HepG2 (cell line): ENCODE measurements around the gene NKPD1. TPM values are rescaled to one million over a fixed set of nuclear protein-coding genes. Genes with fewer than 3 reads are reported as not detected.

Source experiments
- ARID3A ChIP-seq: IDR thresholded peaks from 2 replicates; pipeline ENCODE4 v1.6.1; 2012; ENCODE audit warnings: low read depth, low read length, improper control_type of control experiment
- ARID4A ChIP-seq: sonication (generic); formaldehyde crosslinking; IDR thresholded peaks from 2 replicates; pipeline ENCODE4 v1.5.0; 2020; ENCODE audit warnings: mild to moderate bottlenecking, missing genetic modification reagents, borderline replicate concordance
- ESRRA ChIP-seq: sonication (generic); formaldehyde crosslinking; IDR thresholded peaks from 2 replicates; pipeline ENCODE4 v1.5.1; 2020; ENCODE audit warnings: mild to moderate bottlenecking, low read depth, missing genetic modification reagents
- FOXA3 ChIP-seq: IDR thresholded peaks from 2 replicates; pipeline ENCODE4 v1.6.1; 2016; ENCODE audit warnings: missing genetic modification reagents, missing compliant biosample characterization
- FOXP1 ChIP-seq, 2 experiments: fragments of 450-650 bp in 1 of 2; IDR thresholded peaks; 2 replicates each; pipeline ENCODE4 v1.6.1; 2017 to 2018; ENCODE audit warnings: antibody characterized with exemption in 1 of 2
- KAT2B ChIP-seq: fragments of 150-350 bp; IDR thresholded peaks from 2 replicates; pipeline ENCODE4 v1.6.1; 2014; ENCODE audit warnings: low read depth, low read length, borderline replicate concordance
- MAFG ChIP-seq: sonication (generic); formaldehyde crosslinking; IDR thresholded peaks from 2 replicates; pipeline ENCODE4 v1.5.1; 2020; ENCODE audit warnings: mild to moderate bottlenecking, missing genetic modification reagents
- NFRKB ChIP-seq: fragments of 450-650 bp; IDR thresholded peaks from 2 replicates; pipeline ENCODE4 v1.6.1; 2017
- PITX1 ChIP-seq: sonication (generic); formaldehyde crosslinking; IDR thresholded peaks from 2 replicates; pipeline ENCODE4 v1.5.1; 2020; ENCODE audit warnings: mild to moderate bottlenecking, missing genetic modification reagents
- REPIN1 ChIP-seq: sonication (generic); formaldehyde crosslinking; IDR thresholded peaks from 2 replicates; pipeline ENCODE4 v1.8.0; 2022; ENCODE audit warnings: missing genetic modification reagents, low read depth, mild to moderate bottlenecking, borderline replicate concordance
- RFX3 ChIP-seq: IDR thresholded peaks from 2 replicates; pipeline ENCODE4 v1.6.1; 2016; ENCODE audit warnings: missing biosample characterization, missing genetic modification reagents
- TEAD3 ChIP-seq: optimal IDR thresholded peaks from 2 replicates; pipeline ENCODE3; 2016; ENCODE audit warnings: borderline replicate concordance
- TFE3 ChIP-seq: IDR thresholded peaks from 2 replicates; pipeline ENCODE4 v1.6.1; 2016
- UBTF ChIP-seq: sonication (generic); formaldehyde crosslinking; IDR thresholded peaks from 2 replicates; pipeline ENCODE4 v1.4.0; 2020; ENCODE audit warnings: mild to moderate bottlenecking, missing genetic modification reagents
- XRCC5 ChIP-seq: fragments of 200-400 bp; formaldehyde crosslinking; optimal IDR thresholded peaks from 2 replicates; pipeline ENCODE3; 2017; ENCODE audit warnings: mild to moderate bottlenecking, low read length
- ZBTB42 ChIP-seq: sonication (generic); formaldehyde crosslinking; IDR thresholded peaks from 2 replicates; pipeline ENCODE4 v1.5.0; 2020; ENCODE audit warnings: mild to moderate bottlenecking, missing genetic modification reagents
- ZNF101 ChIP-seq: sonication (generic); formaldehyde crosslinking; IDR thresholded peaks from 2 replicates; pipeline ENCODE4 v1.4.0; 2020; ENCODE audit warnings: mild to moderate bottlenecking, low read depth, missing genetic modification reagents, borderline replicate concordance
- ZNF24 ChIP-seq: fragments of 450-650 bp; IDR thresholded peaks from 2 replicates; pipeline ENCODE4 v1.6.1; 2017; ENCODE audit warnings: antibody characterized with exemption, mild to moderate bottlenecking
- ZNF33A ChIP-seq: sonication (generic); formaldehyde crosslinking; IDR thresholded peaks from 2 replicates; pipeline ENCODE4 v1.5.1; 2020; ENCODE audit warnings: missing genetic modification reagents, mild to moderate bottlenecking, moderate library complexity, borderline replicate concordance
- ZNF572 ChIP-seq: sonication (generic); formaldehyde crosslinking; IDR thresholded peaks from 2 replicates; pipeline ENCODE4 v1.5.1; 2020; ENCODE audit warnings: mild to moderate bottlenecking, missing genetic modification reagents
- ZNF607 ChIP-seq: sonication (generic); formaldehyde crosslinking; IDR thresholded peaks from 2 replicates; pipeline ENCODE4 v1.5.1; 2020; ENCODE audit warnings: missing genetic modification reagents, mild to moderate bottlenecking, borderline replicate concordance
- ZNF792 ChIP-seq: IDR thresholded peaks from 2 replicates; pipeline ENCODE4 v1.6.1; 2016
- polyA plus RNA-seq, 8 experiments: library from polyadenylated mRNA; depleted of rRNA in 3 of 8; stranded (reverse) in 7 of 8; unstranded in 1 of 8; fragments of >200 nt; fragmentation: Illumina TruSeq in 4 of 8; extraction: Trizol in 4 of 8; gene quantifications; 2 replicates each; pipeline versions ENCODE4 v1.2.1 to v1.2.3, GENCODE V29; 2011 to 2016; ENCODE audit warnings: low read depth in 4 of 8, missing spikeins in 1 of 8, mixed read lengths in 1 of 8; ENCODE audit not compliant: insufficient read depth in 1 of 8
- total RNA-seq, 5 experiments: library from RNA; depleted of rRNA; stranded (reverse); fragments of >200 nt; fragmentation: Illumina TruSeq; extraction: Trizol; gene quantifications; 2 replicates each; pipeline ENCODE4 v1.2.3, GENCODE V29; 2016; ENCODE audit warnings: low read depth in 1 of 5

Gene NKPD1
- total and polyA plus RNA-seq, 2 of the 13 experiments (the other 11 are each of a cell fraction or from before 2014, with no cell fraction given) = 0.03 TPM; not detected in 1

- TF ChIP-seq UBTF = peak; percentile 38; the same call in 1 of the 2 replicates
- TF ChIP-seq FOXA3 (CRISPR knock-in tag) = peak; percentile 16; the same call in 1 of the 2 replicates
- TF ChIP-seq ZNF792 = no peak
- no peak for TF ChIP-seq FOXP1 (IDR thresholded peaks at IDR 0.05)
- TF ChIP-seq FOXP1 (CRISPR knock-in tag; IDR thresholded peaks at IDR 0.05) = no peak
- no peak for TF ChIP-seq NFRKB
- peak; percentile 87 for TF ChIP-seq XRCC5
- no peak for TF ChIP-seq RFX3
- no peak for TF ChIP-seq ARID3A
- TF ChIP-seq ZNF33A (CRISPR knock-in tag) = no peak
- TF ChIP-seq ARID4A (CRISPR knock-in tag) = peak; percentile 49; the same call in 1 of the 2 replicates
- no peak for TF ChIP-seq ZBTB42
- no peak for TF ChIP-seq ZNF24
- 0 out of 2 replicates have a peak, but pooled peaks have one; percentile 41 for TF ChIP-seq TFE3 (CRISPR knock-in tag)
- no peak for TF ChIP-seq KAT2B
- no peak for TF ChIP-seq ZNF101 (CRISPR knock-in tag)
- TF ChIP-seq MAFG (CRISPR knock-in tag) = no peak
- 0 out of 2 replicates have a peak, but pooled peaks have one; percentile 14 for TF ChIP-seq PITX1
- TF ChIP-seq TEAD3 (CRISPR knock-in tag) = peak; percentile 47
- TF ChIP-seq ZNF607 (CRISPR knock-in tag) = no peak
- TF ChIP-seq REPIN1 (CRISPR knock-in tag) = no peak
- TF ChIP-seq ESRRA (CRISPR knock-in tag) = no peak
- TF ChIP-seq ZNF572 = no peak
These were observed 34.7 kb downstream of the NKPD1 start (continued) for GRCh38 chr19:45125975-45126493.
